C4-2B (cell line): ENCODE results near the gene RRAGD.

ENCODE experiments used
- CTCF ChIP-seq: fragments of 450-650 bp; conservative IDR thresholded peaks from 2 replicates; pipeline ENCODE4 v1.5.1; 2017; ENCODE audit warnings: mild to moderate bottlenecking
- ZFX ChIP-seq: fragments of 450-650 bp; IDR thresholded peaks from 2 replicates; pipeline ENCODE4 v1.6.1; 2017

DNA sequence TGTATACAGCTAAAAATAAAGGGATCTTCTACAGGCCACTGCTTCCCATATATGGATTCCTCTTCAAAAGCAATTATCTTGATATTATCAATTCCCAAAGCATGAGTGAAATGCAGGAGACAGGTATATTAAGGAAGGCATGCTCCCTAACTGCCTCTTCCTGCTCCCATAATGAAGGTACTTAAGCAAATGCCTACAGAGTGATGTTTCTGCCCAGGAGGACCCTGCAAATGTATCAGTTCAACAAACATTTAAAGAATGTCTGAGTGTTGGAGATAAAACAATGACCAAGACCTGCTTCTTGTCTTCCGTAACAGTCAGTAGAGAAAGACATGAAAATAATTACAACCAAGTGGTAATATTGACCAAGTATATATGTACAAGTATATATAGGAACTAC, 63.7 kb downstream of the RRAGD start:
- TF ChIP-seq CTCF (no peak), ZFX (no peak)
